Right renal cortex interstitium (tissue), 3 donors: ENCODE data around the gene DUSP1. TPM values are rescaled to one million over a fixed set of nuclear protein-coding genes. Genes with fewer than 3 reads are reported as not detected.

Experiments
- DNase-seq, 3 donors: peaks; one replicate each; pipeline ENCODE4 v3.0.0-alpha.2; 2013; ENCODE audit warnings: low read depth in 3 of 3, low spot score in 2 of 3
- polyA plus RNA-seq, 3 donors: library from polyadenylated mRNA; unstranded; fragments of 120-200 nt; gene quantifications; one replicate each; pipeline ENCODE4 v1.2.1, GENCODE V29; 2013; ENCODE audit not compliant: insufficient read length in 3 of 3

The DUSP1 gene
- polyA plus RNA-seq, 3 donors: 65.5 to 130 (median 88.2) TPM

DNA sequence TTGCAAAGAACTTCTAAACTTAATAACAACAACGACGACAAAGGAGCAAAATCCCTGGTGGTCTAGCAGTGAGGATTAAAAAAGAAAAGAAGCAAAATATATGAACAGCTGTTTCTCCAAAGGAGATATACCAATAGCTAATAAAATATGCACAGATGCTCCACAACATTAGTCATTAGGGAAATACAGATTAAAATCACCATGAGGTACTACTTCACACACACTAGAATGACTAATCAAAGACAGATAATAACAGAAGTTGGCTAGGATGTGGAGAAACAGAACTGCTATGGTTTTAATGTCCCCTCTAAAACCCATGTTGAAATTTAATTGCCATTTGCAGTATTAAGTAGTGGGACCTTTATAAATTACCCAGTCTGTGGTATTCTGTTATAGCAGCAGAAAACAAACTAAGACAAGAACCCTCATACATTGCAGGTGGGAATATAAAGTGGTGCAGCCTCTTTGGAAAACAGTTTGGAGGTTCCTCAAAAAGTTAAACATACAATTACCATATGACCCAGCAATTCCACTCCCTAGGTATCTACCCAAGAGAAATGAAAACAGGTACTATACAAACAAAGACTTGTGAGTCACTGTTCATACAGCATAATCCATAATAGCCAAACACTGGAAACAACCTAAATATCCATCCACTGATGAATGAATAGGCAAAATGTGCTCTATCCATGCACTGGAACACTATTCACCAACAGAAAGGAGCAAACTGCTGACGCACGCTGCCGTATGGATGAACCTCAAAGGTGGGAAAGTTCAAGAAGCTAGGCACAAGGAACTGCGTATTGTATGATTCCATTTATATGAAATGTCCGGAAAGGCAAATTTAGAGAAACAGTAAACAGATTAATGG lies 11.4 kb upstream of the DUSP1 start:
- DNase-seq: no peak

- no peak for DNase-seq
These were observed 8.8 kb upstream of the DUSP1 start for GRCh38 chr5:172779691-172780341.

DNA sequence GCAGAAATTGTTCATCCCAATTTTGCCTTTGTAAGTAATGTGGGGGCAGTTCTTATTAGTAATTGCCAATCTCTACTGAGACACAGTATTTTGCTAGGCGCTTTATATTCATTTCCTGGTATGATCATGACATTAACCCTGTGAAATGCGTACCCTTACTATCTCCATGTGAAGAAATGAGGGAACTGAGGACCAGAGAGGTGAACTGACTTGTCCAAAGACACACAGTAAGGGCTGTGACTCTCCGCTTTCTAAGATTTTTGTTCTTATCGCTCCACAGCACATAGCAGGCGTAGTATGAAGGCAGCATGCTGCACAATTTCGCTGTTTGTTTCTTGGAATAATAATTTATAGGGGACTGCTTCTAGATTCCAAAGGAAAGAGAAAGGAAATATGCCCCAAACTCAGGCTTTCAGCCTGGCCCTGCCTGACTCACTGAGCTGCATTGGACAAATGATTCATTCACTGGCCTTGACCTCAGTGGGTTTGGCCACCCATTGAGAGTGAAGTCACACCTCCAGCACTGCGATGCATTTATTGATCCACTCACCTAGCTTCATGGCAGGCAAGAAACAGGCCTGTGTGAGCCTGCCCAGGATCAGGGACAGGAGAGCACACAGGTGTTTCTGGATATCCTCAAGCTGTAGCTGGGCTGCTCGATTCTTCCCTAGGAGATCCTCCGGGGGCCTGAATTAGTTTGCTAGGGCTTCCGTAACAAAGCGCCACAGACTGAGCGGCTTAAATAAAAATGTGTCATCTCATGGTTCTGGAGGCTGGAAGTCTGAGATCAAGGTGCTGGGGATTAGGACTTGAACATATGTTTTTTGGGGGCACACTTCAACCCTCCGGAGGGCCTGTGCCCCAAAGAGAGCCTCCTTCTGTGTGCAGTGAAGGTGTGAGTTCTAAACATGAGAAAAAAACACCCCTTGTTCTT lies 7.2 kb upstream of the DUSP1 start:
- no peak for DNase-seq

DNA sequence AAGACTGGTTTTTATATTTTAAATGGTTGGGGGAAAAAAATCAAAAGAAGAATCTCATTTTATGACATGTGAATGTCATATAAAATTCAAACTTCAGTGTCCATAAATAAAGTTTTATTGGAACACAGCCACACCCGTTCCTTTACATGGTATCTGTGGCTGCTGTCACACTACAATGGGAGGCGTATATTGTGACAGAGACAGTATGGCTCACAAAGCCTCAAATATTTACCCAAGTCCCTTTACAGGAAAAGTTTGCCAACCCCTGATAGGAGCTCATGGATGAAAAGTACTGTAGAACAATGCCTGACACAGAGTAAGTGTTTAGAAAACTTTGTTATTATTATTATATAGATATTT lies 5.2 kb upstream of the DUSP1 start:
- no peak for DNase-seq

GRCh38 chr5:172775326-172776234 lies 4.6 kb upstream of the DUSP1 start:
- no peak for DNase-seq

DNA sequence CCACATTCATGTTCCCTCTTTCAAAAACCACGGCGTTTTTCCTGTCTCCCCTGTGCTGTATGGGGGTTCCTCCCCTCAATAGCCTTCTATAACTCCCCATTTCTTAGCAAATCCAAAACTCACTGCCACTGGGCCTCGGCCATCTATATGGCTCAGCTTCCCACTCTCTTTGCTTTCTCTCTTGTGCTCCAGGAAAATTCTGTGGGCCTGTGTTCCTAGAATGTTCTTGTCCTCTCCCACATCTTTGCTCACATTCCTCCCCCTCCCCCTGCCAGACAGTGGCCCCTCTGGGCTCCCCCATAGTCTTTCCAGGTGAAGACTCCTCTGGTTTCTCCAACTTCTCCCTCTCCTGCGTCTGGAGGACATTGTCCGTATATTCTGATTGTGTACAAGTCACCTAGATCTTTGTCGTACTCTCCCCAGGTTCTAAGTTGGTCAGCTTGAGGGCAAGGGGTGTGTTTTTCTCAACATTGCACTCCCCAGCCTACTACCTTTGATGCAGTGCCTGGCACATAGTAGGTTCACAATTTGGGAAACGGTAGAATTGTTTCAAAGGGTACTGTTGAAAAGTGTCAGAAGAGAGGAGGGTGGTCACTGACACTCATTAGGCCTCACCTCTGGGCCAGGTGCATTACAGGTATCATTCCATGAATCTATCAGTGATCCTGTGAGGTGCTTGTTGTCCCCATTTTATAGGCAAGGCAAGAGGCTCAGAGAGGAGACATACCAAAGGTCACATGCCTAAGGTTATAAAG lies 3.7 kb upstream of the DUSP1 start:
- no peak for DNase-seq

DNA sequence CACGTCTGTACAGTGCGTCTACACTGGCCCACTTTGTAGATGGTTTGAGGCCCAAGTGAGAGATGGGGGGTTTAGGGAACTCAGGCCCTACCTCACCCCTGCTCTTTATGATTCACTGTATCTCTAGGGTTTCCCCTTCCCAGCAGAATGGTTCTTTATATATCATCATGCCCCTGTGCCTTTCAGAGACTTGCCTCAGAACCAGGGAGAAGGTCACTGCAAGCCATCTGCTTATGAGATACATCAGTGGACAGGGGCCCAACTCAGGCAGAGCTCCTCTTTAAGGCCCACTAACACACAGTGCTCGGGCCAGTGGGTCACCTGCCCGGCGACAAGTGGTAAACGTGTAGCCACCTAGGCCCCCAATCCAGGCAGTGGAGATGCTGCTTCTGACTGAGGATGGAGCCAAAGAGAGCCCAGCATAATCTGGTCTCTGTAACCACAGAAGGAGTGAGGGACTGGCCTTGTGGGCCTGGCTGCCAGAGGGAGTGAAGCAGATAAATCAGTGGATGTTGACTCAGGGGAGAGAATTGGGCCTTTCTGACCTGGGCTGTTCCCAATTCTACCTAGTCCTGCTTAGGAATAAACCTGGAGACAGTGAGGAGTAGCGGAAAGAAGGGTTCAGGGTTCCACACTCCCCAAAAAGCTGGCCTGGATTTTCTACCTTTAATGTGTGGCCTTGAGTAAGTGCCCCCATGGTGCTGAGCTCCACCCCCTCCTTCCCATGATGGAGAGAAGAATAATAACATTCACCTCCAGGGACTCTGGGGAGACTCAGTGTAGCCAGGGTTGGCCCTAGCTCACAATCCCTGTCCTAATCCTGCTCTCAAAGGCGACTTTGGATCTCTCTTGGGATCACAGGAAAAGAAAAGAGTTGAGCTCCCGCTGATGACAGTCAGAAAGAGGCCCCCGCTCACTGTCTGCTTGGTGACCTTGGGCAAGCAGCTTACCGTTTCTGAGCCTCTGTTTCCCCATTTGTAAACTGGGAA lies 2.8 kb upstream of the DUSP1 start:
- no peak for DNase-seq

DNA sequence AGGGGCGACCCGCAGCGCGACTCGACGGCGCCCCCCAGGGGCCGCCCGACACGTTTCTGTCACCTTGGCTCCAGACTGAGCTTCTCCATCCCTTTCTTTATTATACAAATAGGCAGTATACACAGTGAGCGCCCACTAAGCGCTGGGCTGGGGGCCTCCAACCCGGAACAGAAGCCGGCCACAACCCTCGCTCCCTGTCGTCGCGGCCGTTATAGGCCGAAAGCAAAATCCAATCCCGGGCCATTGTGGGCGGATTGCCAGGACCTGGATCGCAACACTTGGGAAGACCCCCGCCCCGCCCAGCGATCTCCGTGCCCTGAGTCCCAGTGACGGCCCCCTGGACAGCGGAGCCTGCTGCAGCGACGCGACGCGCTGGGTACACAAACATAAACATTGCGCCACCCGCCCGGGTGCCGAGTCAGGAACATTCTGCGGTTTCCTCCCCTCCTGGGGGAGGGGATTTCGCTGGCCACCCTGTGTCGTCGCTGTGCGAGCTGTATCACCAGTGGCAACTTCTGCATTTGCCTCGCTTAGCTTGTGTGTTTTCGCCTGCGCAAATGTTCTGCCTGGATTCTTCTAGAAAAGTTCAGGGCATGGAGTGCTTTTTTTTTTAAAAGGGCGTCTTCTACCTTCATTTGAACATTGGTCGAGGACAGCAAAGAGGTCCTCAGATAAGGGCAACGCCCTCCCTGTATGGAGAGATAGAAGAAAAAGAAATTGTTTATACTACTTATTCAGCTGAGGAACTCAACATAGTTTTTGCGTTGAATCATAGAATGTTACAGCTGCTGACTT lies 1.3 kb upstream of the DUSP1 start:
- peak in 2 of 3 donors; percentile 75 to 83 for DNase-seq

- DNase-seq: no peak
These were observed 580 bp upstream of the DUSP1 start for GRCh38 chr5:172771439-172772111.

- DNase-seq: no peak
These were observed 671 bp downstream of the DUSP1 start for GRCh38 chr5:172770374-172770674.

- no peak for DNase-seq
These were observed 1.2 kb downstream of the DUSP1 start for GRCh38 chr5:172769616-172770373.

GRCh38 chr5:172769342-172769615 lies 1.7 kb downstream of the DUSP1 start:
- DNase-seq: no peak

DNA sequence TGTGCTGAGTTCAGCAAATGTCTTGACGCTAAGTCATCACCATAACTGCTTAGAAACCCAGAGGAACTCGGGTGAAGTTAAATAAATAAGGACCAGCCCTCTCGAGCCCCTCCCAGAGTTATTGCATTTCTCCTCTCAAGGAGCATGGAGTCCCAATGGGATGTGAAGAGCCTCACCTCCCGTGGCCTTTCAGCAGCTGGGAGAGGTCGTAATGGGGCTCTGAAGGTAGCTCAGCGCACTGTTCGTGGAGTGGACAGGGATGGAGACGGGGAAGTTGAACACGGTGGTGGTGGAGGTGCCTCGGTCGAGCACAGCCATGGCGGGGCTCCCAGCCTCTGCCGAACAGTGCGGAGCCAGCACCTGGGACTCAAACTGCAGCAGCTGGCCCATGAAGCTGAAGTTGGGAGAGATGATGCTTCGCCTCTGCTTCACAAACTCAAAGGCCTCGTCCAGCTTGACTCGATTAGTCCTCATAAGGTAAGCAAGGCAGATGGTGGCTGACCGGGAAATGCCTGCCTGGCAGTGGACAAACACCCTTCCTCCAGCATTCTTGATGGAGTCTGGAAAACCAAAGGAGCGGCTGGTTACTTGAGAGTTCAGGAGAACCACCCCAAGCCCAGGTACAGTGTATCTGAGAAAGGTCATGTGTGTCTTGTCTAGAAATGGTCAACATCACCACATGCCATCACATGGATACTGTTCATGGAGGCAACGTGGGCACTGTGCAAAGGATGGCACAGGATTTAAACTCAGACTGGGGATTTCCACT lies 2.2 kb downstream of the DUSP1 start:
- DNase-seq: no peak

DNA sequence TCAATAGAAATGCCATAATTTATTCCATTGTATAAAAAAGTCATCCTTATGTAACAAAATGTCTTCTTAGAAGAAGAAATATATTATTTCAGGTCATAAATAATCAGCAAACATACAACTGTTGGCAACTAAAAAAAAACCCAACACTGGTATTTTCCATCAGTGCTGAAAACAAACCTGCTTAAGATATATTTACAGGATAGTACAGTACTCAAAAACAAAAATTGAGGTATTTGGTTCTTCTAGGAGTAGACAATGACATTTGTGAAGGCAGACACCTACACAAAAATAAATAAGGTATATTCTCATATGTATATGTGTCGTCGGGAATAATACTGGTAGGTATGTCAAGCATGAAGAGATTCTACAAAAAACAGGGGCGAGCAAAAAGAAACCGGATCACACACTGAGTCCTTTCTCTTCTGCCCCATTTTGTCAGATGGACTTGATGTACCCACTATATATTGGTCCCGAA lies 2.9 kb downstream of the DUSP1 start:
- DNase-seq: no peak

DNA sequence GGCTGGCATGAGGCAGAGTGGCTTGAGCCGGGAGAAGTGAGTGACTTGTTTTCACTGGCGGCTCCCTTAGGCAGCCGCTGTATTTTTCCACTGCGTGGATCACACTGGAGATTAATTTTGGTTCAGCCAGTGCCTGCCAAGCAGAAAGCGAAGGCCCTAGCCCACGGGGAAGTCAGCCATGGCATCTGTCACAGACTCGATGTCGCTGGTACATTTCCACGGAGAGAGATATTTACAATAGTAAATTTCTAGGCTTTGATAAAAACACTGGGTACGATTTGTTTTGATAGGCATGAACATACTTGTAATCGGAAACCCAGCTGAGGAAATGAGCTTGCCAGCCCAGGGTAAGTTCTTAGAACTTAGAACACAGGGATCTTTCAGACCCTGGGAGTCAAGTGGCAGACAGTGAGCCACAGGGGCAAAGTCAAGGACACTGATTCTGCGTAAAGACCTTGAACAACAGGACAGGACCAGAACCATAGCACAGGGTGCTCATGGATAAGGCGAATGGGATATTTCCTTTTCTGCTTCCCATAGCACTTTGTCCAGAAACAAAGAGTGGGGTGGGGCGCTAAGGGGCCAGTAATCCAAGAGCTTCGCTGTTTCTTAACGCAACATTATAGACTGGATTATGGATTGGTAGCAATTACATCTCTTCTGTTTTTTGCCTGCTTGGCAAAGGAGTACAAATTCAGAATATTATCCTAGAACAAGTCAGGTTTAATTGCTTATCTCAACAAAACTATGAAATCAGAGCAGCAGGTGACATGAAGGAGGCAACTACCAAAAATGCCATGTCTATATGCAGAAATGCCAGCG lies 4.5 kb downstream of the DUSP1 start:
- peak in 1 of 3 donors; percentile 47 for DNase-seq
